ENCODE measurements around the gene USP33.
"Not testable (repeated sequence)": the region's sequence is repeated elsewhere in the genome, so short reads cannot be mapped to it uniquely, and the experiment has no call there.

Gene USP33

DNA sequence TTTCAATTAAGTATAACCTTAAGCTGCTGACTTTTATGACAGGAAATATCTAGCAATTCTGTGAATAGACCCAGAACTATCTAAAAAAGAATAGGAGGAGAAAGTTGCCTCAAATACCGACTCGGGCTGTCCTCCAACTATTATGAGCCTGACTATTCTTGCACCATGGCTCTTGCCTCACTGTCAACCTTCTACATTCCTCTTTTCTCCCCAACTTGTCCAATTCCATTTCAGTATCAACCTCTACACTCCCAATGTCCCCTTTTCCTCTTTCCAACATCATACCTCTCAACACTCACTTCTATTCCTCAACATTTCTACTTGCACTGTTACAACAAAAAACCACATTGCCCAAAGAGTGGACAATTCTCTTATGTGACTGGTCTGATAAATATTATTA lies 79.5 kb downstream of the USP33 start:
- Histone ChIP-seq H3K36me3 (ENCODE audit: control insufficient read depth, insufficient read depth, low read length) (no peaks in the 10 kb centered on the region), H3K9me3 (ENCODE audit: control insufficient read depth, low read length) (no peaks in the 10 kb centered on the region), H3K4me1 (ENCODE audit: control insufficient read depth, insufficient read depth, low read length) (peaks cover 10% of the 10 kb centered on the region), H3K4me3 (ENCODE audit: low read length) (no peak overlapping the region), H3K27me3 (ENCODE audit: control insufficient read depth, insufficient read depth, low read length) (no peaks in the 10 kb centered on the region), H3K9ac (ENCODE audit: low read length) (no peak overlapping the region)

DNA sequence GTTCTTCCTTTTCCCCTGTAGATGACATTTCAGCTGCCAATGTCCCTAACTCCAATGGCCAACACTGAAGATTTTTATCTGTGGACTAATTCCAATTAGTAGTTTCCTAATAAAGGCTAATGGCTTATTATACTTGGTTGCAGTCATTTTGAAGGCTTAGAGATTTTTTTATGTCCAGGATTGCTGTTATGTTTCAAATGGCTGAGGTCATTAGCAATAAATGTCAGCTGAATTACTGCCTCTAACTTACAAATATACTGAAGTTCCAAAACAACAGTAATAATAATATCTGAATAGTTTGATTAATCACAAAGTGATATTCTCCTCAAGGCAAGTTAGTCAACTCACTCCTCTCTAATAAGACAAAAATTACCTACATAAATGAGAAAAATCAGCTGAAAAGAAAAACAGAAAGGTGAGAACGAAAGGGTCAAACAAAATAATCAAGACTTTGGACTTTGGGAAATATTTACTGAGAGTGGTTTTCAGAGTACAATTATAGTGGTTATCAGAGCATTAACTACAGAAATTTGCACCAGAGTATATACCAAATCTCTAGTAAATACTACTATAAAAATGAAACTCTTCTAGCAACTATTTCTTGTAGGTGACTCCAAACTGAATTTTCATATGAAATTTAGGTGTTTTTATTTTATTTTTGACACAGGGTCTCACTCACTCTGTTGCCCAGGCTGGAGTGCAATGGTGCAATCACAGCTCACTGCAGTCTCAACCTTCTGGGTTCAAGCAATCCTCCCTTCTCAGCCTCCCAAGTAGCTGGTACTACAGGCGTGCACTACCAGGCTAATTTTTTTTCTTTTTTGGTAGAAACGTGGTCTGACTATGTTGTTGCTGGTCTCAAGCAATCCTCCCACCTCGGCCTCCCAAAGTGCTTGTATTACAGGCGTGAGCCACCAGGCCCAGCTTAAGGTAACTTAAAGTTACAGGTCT lies 80.7 kb downstream of the USP33 start:
- no peaks in the 10 kb centered on the region for H3K27me3 ChIP-seq (ENCODE audit: control insufficient read depth, insufficient read depth, low read length)
- no peaks in the 10 kb centered on the region for H3K36me3 ChIP-seq (ENCODE audit: control insufficient read depth, insufficient read depth, low read length)
- H3K4me3 ChIP-seq (ENCODE audit: low read length): no peak overlapping the region
- H3K4me1 ChIP-seq (ENCODE audit: control insufficient read depth, insufficient read depth, low read length): peaks cover 8% of the 10 kb centered on the region
- H3K9me3 ChIP-seq (ENCODE audit: control insufficient read depth, low read length): no peaks in the 10 kb centered on the region
- no peak overlapping the region for H3K9ac ChIP-seq (ENCODE audit: low read length)

GRCh38 chr1:77674807-77675206 lies 84.8 kb downstream of the USP33 start:
- H3K9ac ChIP-seq (ENCODE audit: low read length); H3K36me3 ChIP-seq (ENCODE audit: control insufficient read depth, insufficient read depth, low read length); H3K4me1 ChIP-seq (ENCODE audit: control insufficient read depth, insufficient read depth, low read length); H3K4me3 ChIP-seq (ENCODE audit: low read length); H3K9me3 ChIP-seq (ENCODE audit: control insufficient read depth, low read length); H3K27me3 ChIP-seq (ENCODE audit: control insufficient read depth, insufficient read depth, low read length): not testable (repeated sequence)

GRCh38 chr1:77673716-77674355 lies 85.8 kb downstream of the USP33 start:
- Histone ChIP-seq H3K4me1 (ENCODE audit: control insufficient read depth, insufficient read depth, low read length) (no peaks in the 10 kb centered on the region), H3K4me3 (ENCODE audit: low read length) (no peak overlapping the region), H3K36me3 (ENCODE audit: control insufficient read depth, insufficient read depth, low read length) (no peaks in the 10 kb centered on the region), H3K27me3 (ENCODE audit: control insufficient read depth, insufficient read depth, low read length) (no peaks in the 10 kb centered on the region), H3K9me3 (ENCODE audit: control insufficient read depth, low read length) (no peaks in the 10 kb centered on the region), H3K9ac (ENCODE audit: low read length) (no peak overlapping the region)

DNA sequence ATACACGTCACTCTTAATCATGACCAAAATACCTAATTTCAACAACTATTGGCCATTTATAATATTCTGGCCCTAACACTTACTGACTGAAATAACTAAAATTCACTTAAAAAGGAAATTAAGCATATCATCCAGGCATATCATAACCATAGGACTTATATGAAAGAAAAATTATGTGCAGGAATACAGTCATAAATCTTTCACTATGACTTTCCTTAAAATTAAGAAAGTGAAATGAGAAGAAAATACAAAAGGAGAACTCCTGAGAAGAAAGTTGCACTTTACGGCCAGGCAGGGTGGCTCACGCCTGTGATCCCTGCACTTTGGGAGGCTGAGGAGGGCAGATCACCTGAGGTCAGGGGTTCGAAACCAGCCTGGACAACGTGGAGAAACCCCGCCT lies 86.6 kb downstream of the USP33 start:
- H3K36me3 ChIP-seq (ENCODE audit: control insufficient read depth, insufficient read depth, low read length): no peaks in the 10 kb centered on the region
- H3K4me3 ChIP-seq (ENCODE audit: low read length): no peak overlapping the region
- H3K4me1 ChIP-seq (ENCODE audit: control insufficient read depth, insufficient read depth, low read length): no peaks in the 10 kb centered on the region
- no peaks in the 10 kb centered on the region for H3K9me3 ChIP-seq (ENCODE audit: control insufficient read depth, low read length)
- H3K9ac ChIP-seq (ENCODE audit: low read length): no peak overlapping the region
- H3K27me3 ChIP-seq (ENCODE audit: control insufficient read depth, insufficient read depth, low read length): no peaks in the 10 kb centered on the region

GRCh38 chr1:77672374-77672773 lies 87.3 kb downstream of the USP33 start:
- Histone ChIP-seq H3K36me3 (ENCODE audit: control insufficient read depth, insufficient read depth, low read length) (no peaks in the 10 kb centered on the region), H3K4me3 (ENCODE audit: low read length) (no peak overlapping the region), H3K4me1 (ENCODE audit: control insufficient read depth, insufficient read depth, low read length) (no peaks in the 10 kb centered on the region), H3K27me3 (ENCODE audit: control insufficient read depth, insufficient read depth, low read length) (no peaks in the 10 kb centered on the region), H3K9me3 (ENCODE audit: control insufficient read depth, low read length) (no peaks in the 10 kb centered on the region), H3K9ac (ENCODE audit: low read length) (no peak overlapping the region)

DNA sequence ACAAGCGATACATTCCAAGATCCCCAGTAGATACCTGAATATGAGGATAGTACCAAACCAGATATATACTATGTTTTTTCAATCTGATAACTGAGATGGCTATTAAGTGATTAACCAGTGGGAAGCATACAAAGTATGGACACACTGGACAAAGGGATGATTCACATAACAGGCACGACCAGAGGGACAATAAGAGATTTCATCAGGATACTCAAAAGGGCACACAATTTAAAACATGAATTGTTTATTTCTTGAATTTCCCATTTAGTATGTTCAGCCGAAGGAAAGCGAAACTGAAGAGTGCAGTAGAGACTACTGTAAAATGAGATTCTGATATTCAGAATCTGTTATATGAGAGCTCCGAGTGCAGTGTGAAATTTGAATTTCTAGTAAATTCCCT lies 87.8 kb downstream of the USP33 start:
- Histone ChIP-seq H3K36me3 (ENCODE audit: control insufficient read depth, insufficient read depth, low read length) (no peaks in the 10 kb centered on the region), H3K4me3 (ENCODE audit: low read length) (no peak overlapping the region), H3K27me3 (ENCODE audit: control insufficient read depth, insufficient read depth, low read length) (no peaks in the 10 kb centered on the region), H3K4me1 (ENCODE audit: control insufficient read depth, insufficient read depth, low read length) (no peaks in the 10 kb centered on the region), H3K9ac (ENCODE audit: low read length) (no peak overlapping the region), H3K9me3 (ENCODE audit: control insufficient read depth, low read length) (no peaks in the 10 kb centered on the region)

DNA sequence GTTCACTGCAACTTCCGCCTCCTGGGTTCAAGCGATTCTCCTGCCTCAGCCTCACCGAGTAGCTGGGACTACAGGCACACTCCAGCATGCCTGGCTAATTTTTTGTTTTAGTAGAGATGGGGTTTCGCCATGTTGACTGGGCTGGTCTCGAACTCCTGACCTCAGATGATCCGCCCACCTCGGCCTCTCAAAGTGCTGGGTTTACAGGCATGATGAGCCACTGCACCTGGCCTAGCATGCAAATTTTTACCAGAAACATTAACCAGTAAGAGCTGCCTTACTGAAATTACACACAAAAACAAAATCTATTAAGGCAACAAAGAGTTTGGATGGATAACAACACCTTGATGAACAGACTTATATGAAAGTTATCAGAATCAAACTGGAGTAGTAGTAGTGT lies 89.3 kb downstream of the USP33 start:
- Histone ChIP-seq H3K9me3 (ENCODE audit: control insufficient read depth, low read length) (no peaks in the 10 kb centered on the region), H3K4me1 (ENCODE audit: control insufficient read depth, insufficient read depth, low read length) (no peaks in the 10 kb centered on the region), H3K36me3 (ENCODE audit: control insufficient read depth, insufficient read depth, low read length) (no peaks in the 10 kb centered on the region), H3K27me3 (ENCODE audit: control insufficient read depth, insufficient read depth, low read length) (no peaks in the 10 kb centered on the region), H3K9ac (ENCODE audit: low read length) (no peak overlapping the region), H3K4me3 (ENCODE audit: low read length) (no peak overlapping the region)

DNA sequence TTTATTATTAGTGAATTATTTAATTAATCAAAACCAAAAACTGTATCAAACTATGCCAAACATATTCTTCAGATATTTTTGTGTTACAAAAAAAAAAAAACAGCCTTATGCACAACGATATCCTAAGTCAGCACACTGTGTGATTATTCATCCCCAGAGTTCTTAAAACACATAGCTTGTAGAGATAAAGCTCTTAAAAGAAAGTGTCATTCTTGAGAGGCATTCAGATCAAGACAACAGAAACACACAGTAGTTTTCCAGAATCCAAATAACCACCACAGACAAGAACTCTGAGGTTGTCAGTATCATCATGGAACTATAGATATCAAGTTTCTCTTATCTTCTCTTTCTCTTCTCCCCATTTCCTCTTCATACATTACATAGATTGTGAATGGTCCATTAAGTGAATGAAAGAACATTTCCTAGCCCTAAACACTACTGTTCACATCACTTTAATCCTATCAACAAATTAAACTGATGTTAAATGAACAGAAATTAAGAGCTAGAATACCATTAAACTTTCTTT lies 90.7 kb downstream of the USP33 start:
- Histone ChIP-seq H3K36me3 (ENCODE audit: control insufficient read depth, insufficient read depth, low read length) (no peaks in the 10 kb centered on the region), H3K9ac (ENCODE audit: low read length) (no peak overlapping the region), H3K4me1 (ENCODE audit: control insufficient read depth, insufficient read depth, low read length) (no peaks in the 10 kb centered on the region), H3K9me3 (ENCODE audit: control insufficient read depth, low read length) (no peaks in the 10 kb centered on the region), H3K4me3 (ENCODE audit: low read length) (no peak overlapping the region), H3K27me3 (ENCODE audit: control insufficient read depth, insufficient read depth, low read length) (no peaks in the 10 kb centered on the region)

DNA sequence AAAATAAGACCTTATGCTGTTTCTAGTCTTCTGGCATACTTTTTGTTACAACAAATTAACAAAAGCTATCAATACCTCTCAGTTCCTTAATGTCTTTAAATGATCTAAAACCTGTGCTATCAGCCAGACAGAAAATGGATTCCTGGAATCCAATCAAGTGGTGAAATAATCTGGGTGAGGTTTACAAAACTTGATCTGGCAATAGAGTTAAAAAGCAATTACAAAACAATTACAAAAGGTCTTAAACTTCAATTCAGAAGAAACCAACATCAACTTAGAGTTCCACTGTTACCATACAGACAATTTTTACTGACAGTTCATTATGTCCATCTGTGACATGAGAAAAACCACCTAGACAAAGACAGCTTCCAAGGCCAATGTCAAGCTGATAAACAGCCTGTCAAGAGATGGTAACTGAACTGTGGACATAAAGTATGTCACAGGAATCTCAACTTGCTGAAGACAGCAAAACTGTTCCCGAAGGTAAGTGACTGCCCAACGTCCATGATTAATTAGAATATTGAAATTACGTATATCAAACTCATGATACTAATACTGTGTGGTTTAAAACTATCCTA lies 94.6 kb downstream of the USP33 start:
- no peaks in the 10 kb centered on the region for H3K4me1 ChIP-seq (ENCODE audit: control insufficient read depth, insufficient read depth, low read length)
- no peaks in the 10 kb centered on the region for H3K36me3 ChIP-seq (ENCODE audit: control insufficient read depth, insufficient read depth, low read length)
- H3K4me3 ChIP-seq (ENCODE audit: low read length): no peak overlapping the region

GRCh38 chr1:77661696-77662095 lies 98.0 kb downstream of the USP33 start:
- H3K36me3 ChIP-seq (ENCODE audit: control insufficient read depth, insufficient read depth, low read length): no peaks in the 10 kb centered on the region
- no peaks in the 10 kb centered on the region for H3K27me3 ChIP-seq (ENCODE audit: control insufficient read depth, insufficient read depth, low read length)
- no peak overlapping the region for H3K9ac ChIP-seq (ENCODE audit: low read length)
- no peak overlapping the region for H3K4me3 ChIP-seq (ENCODE audit: low read length)
- no peaks in the 10 kb centered on the region for H3K9me3 ChIP-seq (ENCODE audit: control insufficient read depth, low read length)
- no peaks in the 10 kb centered on the region for H3K4me1 ChIP-seq (ENCODE audit: control insufficient read depth, insufficient read depth, low read length)

More for the DNA sequence above, 94.6 kb downstream of the USP33 start:
- H3K27me3 ChIP-seq (ENCODE audit: control insufficient read depth, insufficient read depth, low read length): no peaks in the 10 kb centered on the region
- H3K9ac ChIP-seq (ENCODE audit: low read length): no peak overlapping the region
- H3K9me3 ChIP-seq (ENCODE audit: control insufficient read depth, low read length): no peaks in the 10 kb centered on the region
